ENCODE measurements around the gene NXPE3.
A peak's percentile ranks its signal among the peaks of the same experiment; 100 is the strongest.

The NXPE3 gene

DNA sequence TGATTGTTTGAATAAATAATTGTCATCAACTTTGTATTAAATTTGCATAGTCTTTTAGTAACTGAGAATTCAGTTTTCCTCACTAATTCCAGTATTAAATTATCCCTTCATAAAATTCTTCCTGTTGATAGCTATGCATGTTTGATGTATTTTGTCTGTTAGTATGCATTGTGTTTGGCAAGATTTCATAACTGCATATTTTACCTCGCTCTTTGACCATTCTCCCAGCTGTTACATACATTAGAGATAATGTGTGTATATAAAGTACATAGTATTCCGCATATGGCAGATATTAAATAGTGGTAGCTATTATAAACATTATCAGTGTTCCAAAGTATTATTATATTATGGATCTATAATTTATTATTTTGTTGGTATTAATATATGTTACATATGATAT lies 59.7 kb downstream of the NXPE3 start:
- H3K4me3 ChIP-seq (ENCODE audit: low read length), result no peak overlapping the region
- DNase-seq (ENCODE audit: low read depth), result no peak
- TF ChIP-seq, protein P1, sequence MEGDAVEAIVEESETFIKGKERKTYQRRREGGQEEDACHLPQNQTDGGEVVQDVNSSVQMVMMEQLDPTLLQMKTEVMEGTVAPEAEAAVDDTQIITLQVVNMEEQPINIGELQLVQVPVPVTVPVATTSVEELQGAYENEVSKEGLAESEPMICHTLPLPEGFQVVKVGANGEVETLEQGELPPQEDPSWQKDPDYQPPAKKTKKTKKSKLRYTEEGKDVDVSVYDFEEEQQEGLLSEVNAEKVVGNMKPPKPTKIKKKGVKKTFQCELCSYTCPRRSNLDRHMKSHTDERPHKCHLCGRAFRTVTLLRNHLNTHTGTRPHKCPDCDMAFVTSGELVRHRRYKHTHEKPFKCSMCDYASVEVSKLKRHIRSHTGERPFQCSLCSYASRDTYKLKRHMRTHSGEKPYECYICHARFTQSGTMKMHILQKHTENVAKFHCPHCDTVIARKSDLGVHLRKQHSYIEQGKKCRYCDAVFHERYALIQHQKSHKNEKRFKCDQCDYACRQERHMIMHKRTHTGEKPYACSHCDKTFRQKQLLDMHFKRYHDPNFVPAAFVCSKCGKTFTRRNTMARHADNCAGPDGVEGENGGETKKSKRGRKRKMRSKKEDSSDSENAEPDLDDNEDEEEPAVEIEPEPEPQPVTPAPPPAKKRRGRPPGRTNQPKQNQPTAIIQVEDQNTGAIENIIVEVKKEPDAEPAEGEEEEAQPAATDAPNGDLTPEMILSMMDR (IDR thresholded peaks at IDR 0.05; ENCODE audit: insufficient read depth, low read depth, low read length, missing control alignments), result no peak

- no peak for DNase-seq (ENCODE audit: low read depth)
- TF ChIP-seq, protein P1 (IDR thresholded peaks at IDR 0.05; ENCODE audit: insufficient read depth, low read depth, low read length, missing control alignments), result no peak
- no peak overlapping the region for H3K4me3 ChIP-seq (ENCODE audit: low read length)
These were observed 61.1 kb downstream of the NXPE3 start for GRCh38 chr3:101840066-101840465.

DNA sequence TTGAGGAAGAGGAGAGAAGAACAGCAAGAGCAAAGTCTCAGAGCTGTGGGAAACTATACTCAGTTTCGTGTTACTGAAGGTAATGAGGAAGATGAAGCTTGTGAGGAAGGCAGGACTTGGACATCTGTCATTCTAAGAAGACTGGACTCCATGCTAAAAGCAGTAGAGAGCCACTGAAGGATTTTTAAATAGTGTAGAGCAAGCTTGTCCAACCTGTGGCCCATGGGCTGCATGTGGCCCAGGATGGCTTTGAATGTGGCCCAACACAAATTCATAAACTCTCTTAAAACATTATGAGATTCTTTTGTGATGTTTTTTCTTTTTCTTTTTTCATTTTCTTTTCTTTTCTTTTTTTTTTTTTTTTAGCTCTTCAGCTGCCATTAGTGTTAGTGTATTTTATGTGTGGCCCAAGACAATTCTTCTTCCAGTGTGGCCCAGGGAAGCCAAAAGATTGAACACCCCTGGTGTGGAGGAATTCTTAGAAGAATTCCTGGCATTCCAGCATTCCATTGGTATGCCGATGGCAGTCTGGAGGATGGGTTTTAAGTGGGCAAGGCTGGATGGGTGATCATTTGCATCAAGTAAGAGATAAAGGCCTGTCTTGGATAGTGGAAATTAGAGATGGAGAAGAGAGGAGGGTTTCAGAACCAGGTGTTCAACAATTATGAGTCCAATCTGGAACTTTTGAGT lies 63.4 kb downstream of the NXPE3 start:
- no peak overlapping the region for H3K4me3 ChIP-seq (ENCODE audit: low read length)
- no peak for DNase-seq (ENCODE audit: low read depth)
- TF ChIP-seq, protein P1 (IDR thresholded peaks at IDR 0.05; ENCODE audit: insufficient read depth, low read depth, low read length, missing control alignments), result no peak

- H3K4me3 ChIP-seq (ENCODE audit: low read length), result no peak overlapping the region
- TF ChIP-seq, protein P1 (IDR thresholded peaks at IDR 0.05; ENCODE audit: insufficient read depth, low read depth, low read length, missing control alignments), result no peak
- no peak for DNase-seq (ENCODE audit: low read depth)
These were observed 63.9 kb downstream of the NXPE3 start for GRCh38 chr3:101842935-101843330.

DNA sequence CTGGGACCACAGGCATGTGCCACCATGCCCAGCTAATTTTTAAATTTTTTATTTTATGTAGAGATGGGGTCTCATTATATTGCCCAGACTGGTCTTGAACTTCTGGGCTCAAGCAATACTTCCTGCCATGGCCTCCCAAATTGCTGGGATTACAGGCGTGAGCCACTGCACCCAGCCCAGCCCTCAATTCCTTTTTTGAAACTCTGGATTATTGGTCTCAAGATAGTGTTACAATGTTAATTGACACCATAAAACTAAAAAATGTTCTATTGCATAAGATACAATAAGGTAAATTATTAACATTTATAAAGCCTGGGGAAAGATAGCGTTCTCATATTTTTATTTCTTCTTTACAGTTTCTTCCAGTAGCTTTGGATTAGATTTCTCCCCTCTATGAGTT lies 66.4 kb downstream of the NXPE3 start:
- no peak overlapping the region for H3K4me3 ChIP-seq (ENCODE audit: low read length)
- TF ChIP-seq, protein P1 (IDR thresholded peaks at IDR 0.05; ENCODE audit: insufficient read depth, low read depth, low read length, missing control alignments), result no peak
- DNase-seq (ENCODE audit: low read depth), result no peak

DNA sequence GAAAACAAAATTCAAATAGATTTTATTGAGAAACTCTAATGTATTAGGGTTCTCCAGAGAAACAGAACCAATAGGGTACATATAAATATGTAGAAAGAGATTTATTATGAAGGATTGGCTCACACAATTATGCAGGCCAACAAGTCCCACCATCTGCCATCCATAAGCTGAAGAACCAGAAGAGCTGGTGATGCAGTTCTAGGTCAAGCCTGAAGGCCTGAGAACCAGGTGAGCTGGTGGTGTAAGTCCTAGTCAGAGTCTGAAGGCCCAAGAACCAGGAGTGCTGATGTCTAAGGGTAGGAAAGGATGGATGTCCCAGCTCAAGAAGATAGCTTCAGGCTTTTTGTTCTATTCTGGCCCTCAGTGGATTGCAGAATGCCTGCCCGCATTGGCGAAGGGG lies 67.7 kb downstream of the NXPE3 start:
- peak; percentile 75 for DNase-seq (ENCODE audit: low read depth)
- no peak overlapping the region for H3K4me3 ChIP-seq (ENCODE audit: low read length)
- TF ChIP-seq, protein P1 (IDR thresholded peaks at IDR 0.05; ENCODE audit: insufficient read depth, low read depth, low read length, missing control alignments), result no peak

GRCh38 chr3:101847328-101847727 lies 68.3 kb downstream of the NXPE3 start:
- no peak overlapping the region for H3K4me3 ChIP-seq (ENCODE audit: low read length)
- DNase-seq (ENCODE audit: low read depth), result peak; percentile 68
- TF ChIP-seq, protein P1 (IDR thresholded peaks at IDR 0.05; ENCODE audit: insufficient read depth, low read depth, low read length, missing control alignments), result no peak

Measured in epithelial cell of esophagus (primary cell).